ENCODE data around the gene PIK3R5. TPM values are rescaled to one million over a fixed set of nuclear protein-coding genes. Genes with fewer than 3 reads are reported as not detected.

Gene PIK3R5
- total RNA-seq, 1 experiment from 2014 or later: not detected

- Histone ChIP-seq H3K4me3 (ENCODE audit: low read depth, low read length) (no peak overlapping the region), H3K9me3 (no peaks in the 10 kb centered on the region), H3K4me1 (peaks cover 29% of the 10 kb centered on the region), H3K36me3 (ENCODE audit: control insufficient read depth, insufficient read depth, low read length) (no peaks in the 10 kb centered on the region), H3K27me3 (replicated peaks; ENCODE audit: control insufficient read depth, insufficient read depth, low read length) (no peaks in the 10 kb centered on the region)
- H3K27ac Mint-ChIP-seq (ENCODE audit: unreplicated experiment): no peak overlapping the region
- H3K36me3 Mint-ChIP-seq (ENCODE audit: insufficient read depth, unreplicated experiment): no peaks in the 10 kb centered on the region
- CTCF ChIA-PET: no interaction called here
- no peak overlapping the region for H3K4me3 Mint-ChIP-seq (ENCODE audit: unreplicated experiment)
- POLR2A ChIA-PET: no interaction called here
- intact Hi-C loops (cut with micrococcal nuclease; ENCODE audit: unreplicated experiment): no loop called here
- no peaks in the 10 kb centered on the region for H3K9me3 Mint-ChIP-seq (ENCODE audit: unreplicated experiment)
- H3K27me3 Mint-ChIP-seq (ENCODE audit: insufficient read depth, unreplicated experiment): no peaks in the 10 kb centered on the region
- no TSS peak for BruUV-seq (replicated peaks)
- no peak for TF ChIP-seq CTCF (IDR thresholded peaks at IDR 0.05; ENCODE audit: insufficient read depth in 1 of 2, low read depth in 1 of 2, low read length in 1 of 2, severe bottlenecking in 1 of 2, unreplicated experiment in 1 of 2)
- H3K4me1 Mint-ChIP-seq (ENCODE audit: low read depth, unreplicated experiment): peaks cover 6% of the 10 kb centered on the region
- no peak for DNase-seq
These were observed 92.6 kb downstream of the PIK3R5 start for GRCh38 chr17:8872705-8873435.

DNA sequence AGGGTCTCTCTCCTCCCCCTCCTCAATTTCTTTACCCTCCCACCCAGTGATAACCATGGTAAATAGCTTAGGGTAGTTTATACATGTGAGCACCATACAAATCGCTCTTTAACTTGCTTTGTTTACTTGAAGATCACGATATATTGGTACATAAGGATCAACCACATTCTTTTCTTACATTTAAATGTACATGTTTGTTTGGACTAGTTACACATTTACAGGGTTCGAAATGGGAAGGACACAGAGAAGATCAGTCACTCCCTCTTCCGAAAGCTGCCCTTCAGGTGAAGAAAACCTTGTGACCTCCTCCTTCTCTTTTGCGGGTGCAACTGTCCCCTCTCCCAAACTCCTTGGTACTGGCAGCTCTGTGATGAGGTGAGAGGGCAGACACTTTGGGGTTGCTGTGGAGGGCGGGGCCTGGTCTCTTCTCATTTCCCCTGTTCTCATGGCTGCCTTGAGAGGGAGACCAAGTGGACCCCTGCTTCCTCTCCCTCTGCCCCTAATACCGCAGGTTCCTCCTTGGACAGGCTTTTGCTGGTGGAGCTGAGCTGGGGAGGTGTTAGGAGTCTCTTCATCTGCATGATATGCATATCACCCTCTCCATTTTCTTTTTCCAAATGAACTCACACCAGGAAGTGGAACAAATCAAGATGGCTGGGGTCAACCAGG, 93.3 kb downstream of the PIK3R5 start:
- CTCF ChIA-PET: no interaction called here

DNA sequence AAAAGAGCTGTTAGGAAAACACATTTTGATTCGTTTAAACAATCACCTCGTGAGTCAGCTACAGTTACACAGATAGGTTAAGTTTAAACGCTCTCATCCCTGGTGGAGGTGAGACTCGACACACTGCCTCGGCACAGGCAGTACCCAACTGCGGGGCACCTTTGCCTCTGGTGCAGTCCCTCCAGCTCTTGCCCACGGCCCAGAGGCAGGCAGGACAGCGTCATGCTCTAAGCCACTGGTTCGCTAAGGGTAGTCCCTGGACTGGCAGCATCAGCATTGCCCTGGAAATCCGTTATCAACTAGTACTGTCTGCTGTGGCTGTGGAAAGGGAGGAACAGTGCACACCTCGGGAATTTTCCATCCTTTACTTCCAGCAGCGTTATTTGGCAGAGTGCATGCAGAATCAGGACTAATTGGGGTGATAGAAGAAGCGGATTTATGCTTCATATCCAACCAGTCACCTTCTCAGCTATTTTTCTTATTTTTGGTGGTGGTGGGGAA, 94.4 kb downstream of the PIK3R5 start:
- Histone ChIP-seq H3K4me3 (ENCODE audit: low read depth, low read length) (no peak overlapping the region), H3K9me3 (no peaks in the 10 kb centered on the region), H3K4me1 (peaks cover 29% of the 10 kb centered on the region), H3K36me3 (ENCODE audit: control insufficient read depth, insufficient read depth, low read length) (no peaks in the 10 kb centered on the region), H3K27me3 (replicated peaks; ENCODE audit: control insufficient read depth, insufficient read depth, low read length) (no peaks in the 10 kb centered on the region)
- CTCF ChIA-PET: no interaction called here
- BruUV-seq (replicated peaks): no TSS peak
- intact Hi-C loops (cut with micrococcal nuclease; ENCODE audit: unreplicated experiment): no loop called here
- Mint-ChIP-seq H3K4me3 (ENCODE audit: unreplicated experiment) (no peak overlapping the region), H3K27ac (ENCODE audit: unreplicated experiment) (no peak overlapping the region), H3K4me1 (ENCODE audit: low read depth, unreplicated experiment) (peaks cover 6% of the 10 kb centered on the region), H3K27me3 (ENCODE audit: insufficient read depth, unreplicated experiment) (no peaks in the 10 kb centered on the region), H3K9me3 (ENCODE audit: unreplicated experiment) (no peaks in the 10 kb centered on the region), H3K36me3 (ENCODE audit: insufficient read depth, unreplicated experiment) (no peaks in the 10 kb centered on the region)
- TF ChIP-seq CTCF (IDR thresholded peaks at IDR 0.05; ENCODE audit: insufficient read depth in 1 of 2, low read depth in 1 of 2, low read length in 1 of 2, severe bottlenecking in 1 of 2, unreplicated experiment in 1 of 2): no peak
- DNase-seq: no peak
- POLR2A ChIA-PET: no interaction called here

More for the DNA sequence above, 93.3 kb downstream of the PIK3R5 start:
- no peak overlapping the region for H3K27ac Mint-ChIP-seq (ENCODE audit: unreplicated experiment)
- TF ChIP-seq CTCF (IDR thresholded peaks at IDR 0.05; ENCODE audit: insufficient read depth in 1 of 2, low read depth in 1 of 2, low read length in 1 of 2, severe bottlenecking in 1 of 2, unreplicated experiment in 1 of 2): no peak
- no TSS peak for BruUV-seq (replicated peaks)
- peak in 1 of 2 experiments; percentile 14 for DNase-seq
- no peaks in the 10 kb centered on the region for H3K27me3 Mint-ChIP-seq (ENCODE audit: insufficient read depth, unreplicated experiment)
- Histone ChIP-seq H3K4me1 (peaks cover 29% of the 10 kb centered on the region), H3K4me3 (ENCODE audit: low read depth, low read length) (no peak overlapping the region; the same call in 1 of the 2 replicates), H3K36me3 (ENCODE audit: control insufficient read depth, insufficient read depth, low read length) (no peaks in the 10 kb centered on the region), H3K27me3 (replicated peaks; ENCODE audit: control insufficient read depth, insufficient read depth, low read length) (no peaks in the 10 kb centered on the region), H3K9me3 (no peaks in the 10 kb centered on the region)
- intact Hi-C loops (cut with micrococcal nuclease; ENCODE audit: unreplicated experiment): no loop called here
- peaks cover 6% of the 10 kb centered on the region for H3K4me1 Mint-ChIP-seq (ENCODE audit: low read depth, unreplicated experiment)
- no peak overlapping the region for H3K4me3 Mint-ChIP-seq (ENCODE audit: unreplicated experiment)
- no peaks in the 10 kb centered on the region for H3K9me3 Mint-ChIP-seq (ENCODE audit: unreplicated experiment)
- POLR2A ChIA-PET: no interaction called here
- H3K36me3 Mint-ChIP-seq (ENCODE audit: insufficient read depth, unreplicated experiment): no peaks in the 10 kb centered on the region
